ENCODE measurements around the gene GNB4. TPM values are rescaled to one million over a fixed set of nuclear protein-coding genes. Genes with fewer than 3 reads are reported as not detected.

GNB4 gene
- total and polyA plus RNA-seq, 2 donors (not counting 1 experiment from before 2014, with no cell fraction given) = 7.6 to 24.6 TPM

DNA sequence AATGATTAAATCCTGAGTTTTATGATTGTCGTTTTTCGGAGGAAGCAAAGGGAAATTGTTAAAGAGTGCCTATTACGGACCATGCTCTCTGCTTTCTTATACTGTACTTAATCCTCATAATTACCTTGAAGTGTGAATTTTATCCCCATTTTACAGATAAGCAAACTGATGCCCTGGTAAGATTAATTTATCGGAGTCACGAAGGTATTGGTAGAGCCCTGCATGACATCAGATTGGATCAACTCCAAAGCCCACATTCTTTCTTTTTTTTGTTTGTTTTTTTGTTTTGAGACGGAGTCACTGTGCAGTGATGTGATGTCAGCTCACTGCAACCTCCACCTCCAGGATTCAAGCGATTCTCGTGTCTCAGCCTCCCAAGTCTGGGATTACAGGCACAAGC, 1.6 kb upstream of the GNB4 start:
- no peaks in the 10 kb centered on the region for H3K27me3 Mint-ChIP-seq
- no peak overlapping the region for H3K4me2 ChIP-seq (replicated peaks; ENCODE audit: low read depth, low read length, poor library complexity, severe bottlenecking)
- H3K79me2 ChIP-seq (ENCODE audit: control insufficient read depth, insufficient read depth, low read length) = peaks cover 29% of the 10 kb centered on the region
- intact Hi-C loops (cut with micrococcal nuclease) = loop anchor here (2.0 to 5.0 kb wide), 5 partner anchors 106 to 1149 kb away; partner anchors contain the start of genes ACTL6A, MFN1, MRPL47 and NDUFB5
- H3K9me3 Mint-ChIP-seq (ENCODE audit: insufficient read depth) = no peaks in the 10 kb centered on the region
- peaks cover 16 to 19% of the 10 kb centered on the region in 2 donors for H3K4me1 ChIP-seq (ENCODE audit: control insufficient read depth in 2 of 2, insufficient read depth in 2 of 2, low read length in 2 of 2)
- H3K4me3 ChIP-seq (ENCODE audit: control extremely low read depth in 1 of 5, extremely low read depth in 1 of 5, insufficient read depth in 1 of 5, low read depth in 2 of 5, low read length in 4 of 5) = no peak overlapping the region
- WGBS (ENCODE audit: insufficient coverage) = 100% methylated on average over 4 of the region's 8 CpGs
- H2AFZ ChIP-seq (ENCODE audit: insufficient read depth, low read depth, low read length, poor library complexity, severe bottlenecking) = no peak overlapping the region
- H3K9ac ChIP-seq (ENCODE audit: low read length) = no peak overlapping the region
- H4K20me1 ChIP-seq (ENCODE audit: control insufficient read depth, insufficient read depth, low read length, poor library complexity, severe bottlenecking) = peaks cover 7% of the 10 kb centered on the region
- no peak for ATAC-seq (ENCODE audit: low read depth)
- no peak for TF ChIP-seq EZH2 (IDR thresholded peaks at IDR 0.05; ENCODE audit: borderline replicate concordance, insufficient read depth, low read depth, low read length, poor library complexity, severe bottlenecking)
- TF ChIP-seq, protein P1, sequence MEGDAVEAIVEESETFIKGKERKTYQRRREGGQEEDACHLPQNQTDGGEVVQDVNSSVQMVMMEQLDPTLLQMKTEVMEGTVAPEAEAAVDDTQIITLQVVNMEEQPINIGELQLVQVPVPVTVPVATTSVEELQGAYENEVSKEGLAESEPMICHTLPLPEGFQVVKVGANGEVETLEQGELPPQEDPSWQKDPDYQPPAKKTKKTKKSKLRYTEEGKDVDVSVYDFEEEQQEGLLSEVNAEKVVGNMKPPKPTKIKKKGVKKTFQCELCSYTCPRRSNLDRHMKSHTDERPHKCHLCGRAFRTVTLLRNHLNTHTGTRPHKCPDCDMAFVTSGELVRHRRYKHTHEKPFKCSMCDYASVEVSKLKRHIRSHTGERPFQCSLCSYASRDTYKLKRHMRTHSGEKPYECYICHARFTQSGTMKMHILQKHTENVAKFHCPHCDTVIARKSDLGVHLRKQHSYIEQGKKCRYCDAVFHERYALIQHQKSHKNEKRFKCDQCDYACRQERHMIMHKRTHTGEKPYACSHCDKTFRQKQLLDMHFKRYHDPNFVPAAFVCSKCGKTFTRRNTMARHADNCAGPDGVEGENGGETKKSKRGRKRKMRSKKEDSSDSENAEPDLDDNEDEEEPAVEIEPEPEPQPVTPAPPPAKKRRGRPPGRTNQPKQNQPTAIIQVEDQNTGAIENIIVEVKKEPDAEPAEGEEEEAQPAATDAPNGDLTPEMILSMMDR (IDR thresholded peaks at IDR 0.05) = no peak
- no peak for DNase-seq
- H3K9me3 ChIP-seq (ENCODE audit: control extremely low read depth in 1 of 3, control insufficient read depth in 2 of 3, insufficient read depth in 1 of 3, low read length in 2 of 3) = no peaks in the 10 kb centered on the region
- H3K27ac ChIP-seq (ENCODE audit: low read length in 2 of 2) = no peak overlapping the region
- H3K36me3 ChIP-seq (replicated peaks in 1 of 2; ENCODE audit: control extremely low read depth in 1 of 2, control insufficient read depth in 1 of 2, extremely low read depth in 1 of 2, insufficient read depth in 2 of 2, low read length in 1 of 2) = no peaks in the 10 kb centered on the region
- peaks cover 36% of the 10 kb centered on the region for H3K4me1 Mint-ChIP-seq
- ChIA-PET CTCF (interaction anchor here (0.8 kb wide), 1 partner anchor 200 kb away, joined by 4 read pairs; the partner anchor contains the start of gene USP13), POLR2A (no interaction called here)
- peak overlapping the region; percentile 1 for H3K27ac Mint-ChIP-seq
- H3K27me3 ChIP-seq (replicated peaks in 1 of 4; ENCODE audit: control extremely low read depth in 1 of 4, control insufficient read depth in 3 of 4, insufficient read depth in 4 of 4, low read length in 3 of 4) = no peaks in the 10 kb centered on the region
- no peak overlapping the region for H3K4me3 Mint-ChIP-seq

DNA sequence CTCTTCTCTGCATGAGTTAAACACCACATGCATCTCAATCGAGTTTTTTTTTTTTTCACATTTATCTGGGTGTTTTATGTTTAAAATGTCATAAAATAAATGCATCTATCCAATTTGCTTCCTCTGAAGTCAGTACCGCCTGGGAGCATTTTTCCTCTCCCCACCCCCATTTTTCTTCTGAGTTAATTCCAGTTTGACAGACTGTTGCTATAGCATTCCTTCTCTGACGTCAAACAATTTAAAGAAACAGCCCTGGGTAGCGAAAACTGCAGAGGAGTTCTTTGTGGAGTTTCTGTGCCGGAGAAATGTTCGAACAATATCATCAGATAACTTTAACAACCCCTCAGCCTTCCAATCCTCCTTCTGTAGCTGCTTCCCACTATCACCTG, 900 bp upstream of the GNB4 start:
- H3K4me3 ChIP-seq (ENCODE audit: control extremely low read depth in 1 of 5, extremely low read depth in 1 of 5, insufficient read depth in 1 of 5, low read depth in 2 of 5, low read length in 4 of 5) = peak overlapping the region in 4 of 5 experiments; percentile 67 to 84 (median 74)
- TF ChIP-seq, protein P1 (IDR thresholded peaks at IDR 0.05) = no peak
- no peak for TF ChIP-seq EZH2 (IDR thresholded peaks at IDR 0.05; ENCODE audit: borderline replicate concordance, insufficient read depth, low read depth, low read length, poor library complexity, severe bottlenecking)
- H3K4me3 Mint-ChIP-seq = peak overlapping the region; percentile 94
- peaks cover 38% of the 10 kb centered on the region for H3K4me1 Mint-ChIP-seq
- H3K4me1 ChIP-seq (ENCODE audit: control insufficient read depth in 2 of 2, insufficient read depth in 2 of 2, low read length in 2 of 2) = peaks cover 16 to 19% of the 10 kb centered on the region in 2 donors
- peak overlapping the region; percentile 72 for H2AFZ ChIP-seq (ENCODE audit: insufficient read depth, low read depth, low read length, poor library complexity, severe bottlenecking)
- ATAC-seq (ENCODE audit: low read depth) = no peak
- peaks cover 9% of the 10 kb centered on the region for H4K20me1 ChIP-seq (ENCODE audit: control insufficient read depth, insufficient read depth, low read length, poor library complexity, severe bottlenecking)
- POLR2A ChIA-PET = no interaction called here
- H3K79me2 ChIP-seq (ENCODE audit: control insufficient read depth, insufficient read depth, low read length) = peaks cover 36% of the 10 kb centered on the region
- peak overlapping the region in 1 of 2 donors; percentile 55 for H3K27ac ChIP-seq (ENCODE audit: low read length in 2 of 2)
- no peaks in the 10 kb centered on the region for H3K9me3 ChIP-seq (ENCODE audit: control extremely low read depth in 1 of 3, control insufficient read depth in 2 of 3, insufficient read depth in 1 of 3, low read length in 2 of 3)
- intact Hi-C loops (cut with micrococcal nuclease) = loop anchor here (2.0 to 5.0 kb wide), 5 partner anchors 105 to 1150 kb away; partner anchors contain the start of genes ACTL6A, MFN1, MRPL47 and NDUFB5
- H3K27me3 ChIP-seq (replicated peaks in 1 of 4; ENCODE audit: control extremely low read depth in 1 of 4, control insufficient read depth in 3 of 4, insufficient read depth in 4 of 4, low read length in 3 of 4) = no peaks in the 10 kb centered on the region
- H3K36me3 ChIP-seq (replicated peaks in 1 of 2; ENCODE audit: control extremely low read depth in 1 of 2, control insufficient read depth in 1 of 2, extremely low read depth in 1 of 2, insufficient read depth in 2 of 2, low read length in 1 of 2) = no peaks in the 10 kb centered on the region
- H3K9ac ChIP-seq (ENCODE audit: low read length) = peak overlapping the region; percentile 81
- H3K27ac Mint-ChIP-seq = peak overlapping the region; percentile 94
- H3K9me3 Mint-ChIP-seq (ENCODE audit: insufficient read depth) = no peaks in the 10 kb centered on the region
- no peaks in the 10 kb centered on the region for H3K27me3 Mint-ChIP-seq
- H3K4me2 ChIP-seq (replicated peaks; ENCODE audit: low read depth, low read length, poor library complexity, severe bottlenecking) = peak overlapping the region; percentile 91
- CTCF ChIA-PET = interaction anchor here (1.0 kb wide), 1 partner anchor 10 kb away, joined by 3 read pairs; no protein-coding TSS in a partner anchor
- 80% methylated on average over 1 of the region's 6 CpGs for WGBS (ENCODE audit: insufficient coverage)
- DNase-seq = no peak

Data from B cell (primary cell).